SK-N-SH treated with all-trans-retinoic acid at 6 μM for 48 hours (cell line): ENCODE measurements around the gene GPANK1.

Experiments used
- ATAC-seq: fragments of 200-7000 bp; cut with Tn5 transposase; 3 replicates; pipeline ENCODE4 v1.9.1; 2020; ENCODE audit warnings: mild to moderate bottlenecking, moderate library complexity
- ARNTL ChIP-seq: fragments of 450-650 bp; formaldehyde crosslinking; IDR thresholded peaks from 2 replicates; pipeline ENCODE4 v1.5.0; 2020; ENCODE audit warnings: low read depth, mild to moderate bottlenecking, moderate library complexity, borderline replicate concordance
- BACH2 ChIP-seq: fragments of 250-450 bp; sonication (Bioruptor Pico); IDR thresholded peaks from 2 replicates; pipeline ENCODE4 v1.9.0; 2021; ENCODE audit warnings: mild to moderate bottlenecking, borderline replicate concordance
- CREB5 ChIP-seq: fragments of 250-450 bp; sonication (Bioruptor Pico); IDR thresholded peaks from 2 replicates; pipeline ENCODE4 v1.5.1; 2020; ENCODE audit warnings: low read depth, mild to moderate bottlenecking, moderate library complexity
- CSDC2 ChIP-seq: fragments of 250-450 bp; sonication (Bioruptor Pico); IDR thresholded peaks from 2 replicates; pipeline ENCODE4 v1.5.0; 2020; ENCODE audit warnings: mild to moderate bottlenecking, moderate library complexity
- ESRRG ChIP-seq: fragments of 250-450 bp; sonication (Bioruptor Pico); IDR thresholded peaks from 2 replicates; pipeline ENCODE4 v1.6.1; 2021; ENCODE audit warnings: mild to moderate bottlenecking
- GLIS3 ChIP-seq: fragments of 250-450 bp; sonication (Bioruptor Pico); IDR thresholded peaks from 2 replicates; pipeline ENCODE4 v1.5.0; 2020; ENCODE audit warnings: mild to moderate bottlenecking, moderate library complexity
- OSR1 ChIP-seq: fragments of 250-450 bp; sonication (Bioruptor Pico); IDR thresholded peaks from 2 replicates; pipeline ENCODE4 v1.8.0; 2022; ENCODE audit warnings: moderate library complexity, mild to moderate bottlenecking, inconsistent platforms
- PPARA ChIP-seq: fragments of 250-450 bp; sonication (Bioruptor Pico); IDR thresholded peaks from 2 replicates; pipeline ENCODE4 v1.5.0; 2020; ENCODE audit warnings: mild to moderate bottlenecking, borderline replicate concordance
- RARB ChIP-seq: fragments of 250-450 bp; sonication (Bioruptor Pico); IDR thresholded peaks from 2 replicates; pipeline ENCODE4 v1.8.0; 2021; ENCODE audit warnings: mild to moderate bottlenecking, moderate library complexity
- SNAI2 ChIP-seq: fragments of 250-450 bp; sonication (Bioruptor Pico); IDR thresholded peaks from 2 replicates; pipeline ENCODE4 v1.5.0; 2020; ENCODE audit warnings: mild to moderate bottlenecking, moderate library complexity
- TCF4 ChIP-seq: fragments of 250-450 bp; sonication (Bioruptor Pico); IDR thresholded peaks from 2 replicates; pipeline ENCODE4 v1.8.0; 2021; ENCODE audit warnings: mild to moderate bottlenecking, moderate library complexity, borderline replicate concordance
- TOX ChIP-seq: fragments of 250-450 bp; sonication (Bioruptor Pico); IDR thresholded peaks from 2 replicates; pipeline ENCODE4 v1.8.0; 2021; ENCODE audit warnings: mild to moderate bottlenecking, moderate library complexity, borderline replicate concordance
- ZC3H10 ChIP-seq: fragments of 250-450 bp; sonication (Bioruptor Pico); IDR thresholded peaks from 2 replicates; pipeline ENCODE4 v1.5.1; 2021; ENCODE audit warnings: mild to moderate bottlenecking, moderate library complexity
- ZFP30 ChIP-seq: fragments of 450-650 bp; formaldehyde crosslinking; IDR thresholded peaks from 2 replicates; pipeline ENCODE4 v1.5.0; 2022; ENCODE audit warnings: mild to moderate bottlenecking, moderate library complexity
- ZNF70 ChIP-seq: fragments of 450-650 bp; formaldehyde crosslinking; IDR thresholded peaks from 2 replicates; pipeline ENCODE4 v1.5.0; 2020; ENCODE audit warnings: mild to moderate bottlenecking, moderate library complexity
- ZNF8 ChIP-seq: fragments of 450-650 bp; formaldehyde crosslinking; IDR thresholded peaks from 2 replicates; pipeline ENCODE4 v1.5.0; 2020; ENCODE audit warnings: mild to moderate bottlenecking, moderate library complexity
- TF ChIP-seq, protein P1 (sequence below): fragments of 250-450 bp; sonication (Bioruptor Pico); IDR thresholded peaks from 2 replicates; pipeline ENCODE4 v1.8.0; 2021; ENCODE audit warnings: low read depth, mild to moderate bottlenecking, moderate library complexity, borderline replicate concordance
- TF ChIP-seq, protein P2 (sequence below): fragments of 250-450 bp; sonication (Bioruptor Pico); IDR thresholded peaks from 2 replicates; pipeline ENCODE4 v1.5.0; 2020; ENCODE audit warnings: mild to moderate bottlenecking, moderate library complexity
- TF ChIP-seq, protein P3 (sequence below): fragments of 250-450 bp; sonication (Bioruptor Pico); IDR thresholded peaks from 2 replicates; pipeline ENCODE4 v1.5.1; 2021; ENCODE audit warnings: mild to moderate bottlenecking, moderate library complexity
- TF ChIP-seq, protein P4 (sequence below): fragments of 250-450 bp; sonication (Bioruptor Pico); IDR thresholded peaks from 2 replicates; pipeline ENCODE4 v1.8.0; 2020; ENCODE audit warnings: mild to moderate bottlenecking, moderate library complexity, borderline replicate concordance

Gene GPANK1

DNA sequence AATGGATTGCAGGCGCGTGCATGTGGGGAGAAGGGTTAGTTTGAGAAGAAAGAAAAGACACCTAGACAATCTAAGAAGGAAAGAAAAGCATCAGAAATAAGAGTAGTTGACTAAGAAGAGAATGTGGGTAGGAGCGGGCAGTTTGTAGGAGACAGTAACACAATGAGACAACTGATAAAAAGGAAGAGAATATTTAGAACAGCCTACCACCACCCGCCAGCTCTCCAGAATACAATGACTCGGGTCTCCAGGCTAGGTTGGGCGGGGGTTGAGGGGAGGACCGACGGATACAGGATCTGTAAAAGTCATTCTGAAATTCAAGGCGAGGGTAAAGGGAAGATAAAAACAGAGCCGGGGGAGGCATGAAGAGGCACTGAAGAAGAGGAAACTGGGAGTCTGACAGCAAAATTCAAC is 37.6 kb upstream of the GPANK1 start:
- TF ChIP-seq ARNTL (CRISPR knock-in tag) (no peak), TCF4 (CRISPR knock-in tag) (no peak), ZFP30 (CRISPR knock-in tag) (no peak), BACH2 (no peak), TOX (CRISPR knock-in tag) (no peak), PPARA (no peak), RARB (CRISPR knock-in tag) (no peak), ZNF8 (no peak), SNAI2 (CRISPR knock-in tag) (no peak), ESRRG (CRISPR knock-in tag) (no peak), CSDC2 (CRISPR knock-in tag) (no peak), OSR1 (no peak), ZNF70 (no peak), GLIS3 (CRISPR knock-in tag) (no peak), CREB5 (CRISPR knock-in tag) (no peak)
- TF ChIP-seq, protein P1, sequence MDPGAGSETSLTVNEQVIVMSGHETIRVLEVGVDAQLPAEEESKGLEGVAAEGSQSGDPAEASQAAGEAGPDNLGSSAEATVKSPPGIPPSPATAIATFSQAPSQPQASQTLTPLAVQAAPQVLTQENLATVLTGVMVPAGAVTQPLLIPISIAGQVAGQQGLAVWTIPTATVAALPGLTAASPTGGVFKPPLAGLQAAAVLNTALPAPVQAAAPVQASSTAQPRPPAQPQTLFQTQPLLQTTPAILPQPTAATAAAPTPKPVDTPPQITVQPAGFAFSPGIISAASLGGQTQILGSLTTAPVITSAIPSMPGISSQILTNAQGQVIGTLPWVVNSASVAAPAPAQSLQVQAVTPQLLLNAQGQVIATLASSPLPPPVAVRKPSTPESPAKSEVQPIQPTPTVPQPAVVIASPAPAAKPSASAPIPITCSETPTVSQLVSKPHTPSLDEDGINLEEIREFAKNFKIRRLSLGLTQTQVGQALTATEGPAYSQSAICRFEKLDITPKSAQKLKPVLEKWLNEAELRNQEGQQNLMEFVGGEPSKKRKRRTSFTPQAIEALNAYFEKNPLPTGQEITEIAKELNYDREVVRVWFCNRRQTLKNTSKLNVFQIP: no peak
- TF ChIP-seq, protein P2, sequence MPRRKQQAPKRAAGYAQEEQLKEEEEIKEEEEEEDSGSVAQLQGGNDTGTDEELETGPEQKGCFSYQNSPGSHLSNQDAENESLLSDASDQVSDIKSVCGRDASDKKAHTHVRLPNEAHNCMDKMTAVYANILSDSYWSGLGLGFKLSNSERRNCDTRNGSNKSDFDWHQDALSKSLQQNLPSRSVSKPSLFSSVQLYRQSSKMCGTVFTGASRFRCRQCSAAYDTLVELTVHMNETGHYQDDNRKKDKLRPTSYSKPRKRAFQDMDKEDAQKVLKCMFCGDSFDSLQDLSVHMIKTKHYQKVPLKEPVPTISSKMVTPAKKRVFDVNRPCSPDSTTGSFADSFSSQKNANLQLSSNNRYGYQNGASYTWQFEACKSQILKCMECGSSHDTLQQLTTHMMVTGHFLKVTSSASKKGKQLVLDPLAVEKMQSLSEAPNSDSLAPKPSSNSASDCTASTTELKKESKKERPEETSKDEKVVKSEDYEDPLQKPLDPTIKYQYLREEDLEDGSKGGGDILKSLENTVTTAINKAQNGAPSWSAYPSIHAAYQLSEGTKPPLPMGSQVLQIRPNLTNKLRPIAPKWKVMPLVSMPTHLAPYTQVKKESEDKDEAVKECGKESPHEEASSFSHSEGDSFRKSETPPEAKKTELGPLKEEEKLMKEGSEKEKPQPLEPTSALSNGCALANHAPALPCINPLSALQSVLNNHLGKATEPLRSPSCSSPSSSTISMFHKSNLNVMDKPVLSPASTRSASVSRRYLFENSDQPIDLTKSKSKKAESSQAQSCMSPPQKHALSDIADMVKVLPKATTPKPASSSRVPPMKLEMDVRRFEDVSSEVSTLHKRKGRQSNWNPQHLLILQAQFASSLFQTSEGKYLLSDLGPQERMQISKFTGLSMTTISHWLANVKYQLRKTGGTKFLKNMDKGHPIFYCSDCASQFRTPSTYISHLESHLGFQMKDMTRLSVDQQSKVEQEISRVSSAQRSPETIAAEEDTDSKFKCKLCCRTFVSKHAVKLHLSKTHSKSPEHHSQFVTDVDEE (CRISPR knock-in tag): no peak
- TF ChIP-seq, protein P3, sequence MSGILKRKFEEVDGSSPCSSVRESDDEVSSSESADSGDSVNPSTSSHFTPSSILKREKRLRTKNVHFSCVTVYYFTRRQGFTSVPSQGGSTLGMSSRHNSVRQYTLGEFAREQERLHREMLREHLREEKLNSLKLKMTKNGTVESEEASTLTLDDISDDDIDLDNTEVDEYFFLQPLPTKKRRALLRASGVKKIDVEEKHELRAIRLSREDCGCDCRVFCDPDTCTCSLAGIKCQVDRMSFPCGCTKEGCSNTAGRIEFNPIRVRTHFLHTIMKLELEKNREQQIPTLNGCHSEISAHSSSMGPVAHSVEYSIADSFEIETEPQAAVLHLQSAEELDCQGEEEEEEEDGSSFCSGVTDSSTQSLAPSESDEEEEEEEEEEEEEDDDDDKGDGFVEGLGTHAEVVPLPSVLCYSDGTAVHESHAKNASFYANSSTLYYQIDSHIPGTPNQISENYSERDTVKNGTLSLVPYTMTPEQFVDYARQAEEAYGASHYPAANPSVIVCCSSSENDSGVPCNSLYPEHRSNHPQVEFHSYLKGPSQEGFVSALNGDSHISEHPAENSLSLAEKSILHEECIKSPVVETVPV (CRISPR knock-in tag): no peak
- TF ChIP-seq, protein P4, sequence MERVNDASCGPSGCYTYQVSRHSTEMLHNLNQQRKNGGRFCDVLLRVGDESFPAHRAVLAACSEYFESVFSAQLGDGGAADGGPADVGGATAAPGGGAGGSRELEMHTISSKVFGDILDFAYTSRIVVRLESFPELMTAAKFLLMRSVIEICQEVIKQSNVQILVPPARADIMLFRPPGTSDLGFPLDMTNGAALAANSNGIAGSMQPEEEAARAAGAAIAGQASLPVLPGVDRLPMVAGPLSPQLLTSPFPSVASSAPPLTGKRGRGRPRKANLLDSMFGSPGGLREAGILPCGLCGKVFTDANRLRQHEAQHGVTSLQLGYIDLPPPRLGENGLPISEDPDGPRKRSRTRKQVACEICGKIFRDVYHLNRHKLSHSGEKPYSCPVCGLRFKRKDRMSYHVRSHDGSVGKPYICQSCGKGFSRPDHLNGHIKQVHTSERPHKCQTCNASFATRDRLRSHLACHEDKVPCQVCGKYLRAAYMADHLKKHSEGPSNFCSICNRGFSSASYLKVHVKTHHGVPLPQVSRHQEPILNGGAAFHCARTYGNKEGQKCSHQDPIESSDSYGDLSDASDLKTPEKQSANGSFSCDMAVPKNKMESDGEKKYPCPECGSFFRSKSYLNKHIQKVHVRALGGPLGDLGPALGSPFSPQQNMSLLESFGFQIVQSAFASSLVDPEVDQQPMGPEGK (CRISPR knock-in tag): no peak
- peak; percentile 45 for ATAC-seq

DNA sequence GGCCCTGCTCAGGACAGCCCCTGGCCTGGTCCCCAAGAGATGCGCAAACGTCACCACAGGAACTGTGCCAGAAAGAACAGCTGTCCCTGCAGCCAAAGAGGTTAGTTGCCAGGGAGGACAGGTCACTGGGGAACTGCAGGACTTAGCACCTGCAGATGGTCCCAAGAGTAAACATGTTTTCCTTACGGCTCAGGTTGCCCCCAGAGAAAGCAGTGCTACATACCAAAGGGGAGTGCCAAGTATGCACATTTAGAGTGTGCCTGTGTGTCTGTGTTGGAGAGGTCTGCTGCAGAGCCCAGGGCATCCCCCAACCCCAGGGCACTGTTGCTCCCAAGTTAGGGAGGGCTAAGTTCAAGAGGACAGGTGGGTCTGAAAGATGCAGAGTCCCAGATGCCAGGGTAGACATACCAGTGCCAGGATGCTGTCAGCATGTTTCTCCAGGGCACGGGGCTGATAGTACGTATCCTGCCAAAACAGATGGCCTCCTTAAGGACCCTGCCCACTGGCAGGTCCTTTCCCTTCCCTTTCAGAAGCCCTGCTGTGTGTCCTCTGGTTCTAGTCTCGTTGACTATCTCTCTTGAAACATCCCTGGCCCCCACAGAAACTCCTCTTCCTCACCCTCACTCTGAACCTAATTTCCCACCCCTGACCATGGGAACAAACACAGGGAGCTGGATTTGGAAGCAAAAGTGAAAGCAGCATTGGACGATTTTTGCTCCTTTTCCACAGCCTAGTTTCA is 37.0 kb upstream of the GPANK1 start:
- no peak for TF ChIP-seq OSR1
- TF ChIP-seq, protein P4 (CRISPR knock-in tag): no peak
- TF ChIP-seq CREB5 (CRISPR knock-in tag): no peak
- no peak for TF ChIP-seq TCF4 (CRISPR knock-in tag)
- no peak for TF ChIP-seq SNAI2 (CRISPR knock-in tag)
- TF ChIP-seq ARNTL (CRISPR knock-in tag): no peak
- TF ChIP-seq CSDC2 (CRISPR knock-in tag): no peak
- no peak for TF ChIP-seq GLIS3 (CRISPR knock-in tag)
- no peak for TF ChIP-seq RARB (CRISPR knock-in tag)
- TF ChIP-seq PPARA: no peak
- no peak for TF ChIP-seq ZC3H10
- TF ChIP-seq, protein P3 (CRISPR knock-in tag): no peak
- ATAC-seq: peak; percentile 3; the same call in 1 of the 3 replicates
